Measurements from ENCODE around the gene ZSWIM3. TPM values are rescaled to one million over a fixed set of nuclear protein-coding genes. Genes with fewer than 3 reads are reported as not detected.

ZSWIM3 gene
- total RNA-seq, 2 donors from 2014 or later = 7.1 to 7.6 TPM

GRCh38 chr20:45927071-45927878, 69.9 kb downstream of the ZSWIM3 start:
- no peak overlapping the region for H3K4me3 Mint-ChIP-seq
- H3K4me1 Mint-ChIP-seq = no peaks in the 10 kb centered on the region
- no peaks in the 10 kb centered on the region for H3K27me3 Mint-ChIP-seq
- H3K27ac Mint-ChIP-seq = no peak overlapping the region
- no peak for ATAC-seq (replicated peaks)
- H3K9me3 Mint-ChIP-seq = no peaks in the 10 kb centered on the region
- no peaks in the 10 kb centered on the region for H3K36me3 Mint-ChIP-seq (ENCODE audit: low read depth)

Other genes with a start within 250 kb of the ZSWIM3 start
- gene WFDC10A, start 227.9 kb upstream of the ZSWIM3 start, total RNA-seq = not detected
- gene WFDC9, start 226.3 kb upstream of the ZSWIM3 start, total RNA-seq = not detected
- gene WFDC11, start 187.4 kb upstream of the ZSWIM3 start, total RNA-seq = not detected
- not detected for gene WFDC13, start 155.6 kb upstream of the ZSWIM3 start, total RNA-seq
- gene WFDC10B, start 152.6 kb upstream of the ZSWIM3 start, total RNA-seq = not detected
- gene SPINT4, start 135.3 kb upstream of the ZSWIM3 start, total RNA-seq = not detected
- not detected for gene WFDC3, start 65.7 kb upstream of the ZSWIM3 start, total RNA-seq
- gene DNTTIP1, start 65.7 kb upstream of the ZSWIM3 start, total RNA-seq = 10 to 100 TPM; 13.0 to 26.2 TPM
- gene UBE2C, start 45.0 kb upstream of the ZSWIM3 start, total RNA-seq = 100 to 1,000 TPM; 209 to 224 TPM
- gene TNNC2, start 30.3 kb upstream of the ZSWIM3 start, total RNA-seq = under 1 TPM in 1 of 2 donors, not detected in 1; 0.37 TPM
- gene SNX21, start 23.8 kb upstream of the ZSWIM3 start, total RNA-seq = 1 to 10 TPM; 2.2 to 2.6 TPM
- 10 to 100 TPM; 21.4 to 23.2 TPM for gene ACOT8, start 222 bp upstream of the ZSWIM3 start, total RNA-seq
- gene ZSWIM1, start 23.6 kb downstream of the ZSWIM3 start, total RNA-seq = 10 to 100 TPM in 1 of 2 donors, 1 to 10 TPM in 1; 7.8 to 16.0 TPM
- under 1 TPM; 0.69 to 0.74 TPM for gene SPATA25, start 30.0 kb downstream of the ZSWIM3 start, total RNA-seq
- gene NEURL2, start 33.6 kb downstream of the ZSWIM3 start, total RNA-seq = 1 to 10 TPM; 1.7 to 2.1 TPM
- gene CTSA, start 33.7 kb downstream of the ZSWIM3 start, total RNA-seq = 100 to 1,000 TPM; 117 to 152 TPM
- 10 to 100 TPM in 1 of 2 donors, 1 to 10 TPM in 1; 6.6 to 12.1 TPM for gene PLTP, start 54.5 kb downstream of the ZSWIM3 start, total RNA-seq
- gene PCIF1, start 77.1 kb downstream of the ZSWIM3 start, total RNA-seq = 10 to 100 TPM; 33.1 to 34.3 TPM
- 10 to 100 TPM; 46.0 to 53.9 TPM for gene ZNF335, start 114.6 kb downstream of the ZSWIM3 start, total RNA-seq
- gene MMP9, start 151.3 kb downstream of the ZSWIM3 start, total RNA-seq = not detected
- under 1 TPM in 1 of 2 donors, not detected in 1; 0.61 TPM for gene SLC12A5, start 171.6 kb downstream of the ZSWIM3 start, total RNA-seq
- gene NCOA5, start 232.3 kb downstream of the ZSWIM3 start, total RNA-seq = 10 to 100 TPM; 16.4 to 31.6 TPM

Measured in activated T-helper 17 cell treated with anti-CD3 and anti-CD28 coated beads, Interleukin-2, amount 50 U/mL, for 72 hours (primary cell).